ENCODE results near the gene PRSS50. TPM values are rescaled to one million over a fixed set of nuclear protein-coding genes. Genes with fewer than 3 reads are reported as not detected.

PRSS50 gene
- total and polyA plus RNA-seq, 3 donors from 2014 or later, result 0.92 to 6.2 (median 3.8) TPM

- Histone ChIP-seq H3K27ac (no peak overlapping the region), H3K9me3 (no peaks in the 10 kb centered on the region), H3K4me3 (no peak overlapping the region), H3K27me3 (no peaks in the 10 kb centered on the region), H3K4me1 (no peaks in the 10 kb centered on the region), H3K36me3 (ENCODE audit: low read depth, missing control alignments) (no peaks in the 10 kb centered on the region)
- intact Hi-C loops (cut with DNase I; ENCODE audit: low total_unique reads), result no loop called here
- 90 to 100% methylated on average over 2 to 6 of the region's 8 CpGs for WGBS, 2 donors
- TF ChIP-seq POLR2A (IDR thresholded peaks at IDR 0.05) (no peak), CTCF (IDR thresholded peaks at IDR 0.05) (no peak)
- no peak for DNase-seq
Measured at GRCh38 chr3:46667061-46667621, 50.5 kb downstream of the PRSS50 start.

- Histone ChIP-seq H3K4me1 (no peaks in the 10 kb centered on the region), H3K9me3 (no peaks in the 10 kb centered on the region), H3K27ac (no peak overlapping the region), H3K36me3 (ENCODE audit: low read depth, missing control alignments) (no peaks in the 10 kb centered on the region), H3K27me3 (no peaks in the 10 kb centered on the region), H3K4me3 (no peak overlapping the region)
- TF ChIP-seq CTCF (IDR thresholded peaks at IDR 0.05) (no peak), POLR2A (IDR thresholded peaks at IDR 0.05) (no peak)
- intact Hi-C loops (cut with DNase I; ENCODE audit: low total_unique reads), result no loop called here
- DNase-seq, result no peak
- whole genome bisulfite sequencing, 2 donors, result 71 to 78% methylated on average over 4 to 7 of the region's 7 CpGs
Measured at GRCh38 chr3:46666453-46666845, 51.2 kb downstream of the PRSS50 start.

GRCh38 chr3:46665763-46666452 is 51.8 kb downstream of the PRSS50 start:
- intact Hi-C loops (cut with DNase I; ENCODE audit: low total_unique reads), result no loop called here
- Histone ChIP-seq H3K4me3 (no peak overlapping the region), H3K36me3 (ENCODE audit: low read depth, missing control alignments) (no peaks in the 10 kb centered on the region), H3K9me3 (no peaks in the 10 kb centered on the region), H3K4me1 (no peaks in the 10 kb centered on the region), H3K27me3 (no peaks in the 10 kb centered on the region), H3K27ac (no peak overlapping the region)
- TF ChIP-seq CTCF (IDR thresholded peaks at IDR 0.05) (no peak), POLR2A (IDR thresholded peaks at IDR 0.05) (no peak)
- WGBS, 2 donors, result 73 to 83% methylated on average over 8 to 9 of the region's 9 CpGs
- DNase-seq, result no peak

- no peaks in the 10 kb centered on the region for H3K27me3 ChIP-seq
- intact Hi-C loops (cut with DNase I; ENCODE audit: low total_unique reads), result no loop called here
- H3K4me1 ChIP-seq, result no peaks in the 10 kb centered on the region
- H3K27ac ChIP-seq, result no peak overlapping the region
- H3K4me3 ChIP-seq, result no peak overlapping the region
- DNase-seq, result no peak
- WGBS, 2 donors, result 66 to 85% methylated on average over 14 to 23 of the region's 23 CpGs
- no peaks in the 10 kb centered on the region for H3K36me3 ChIP-seq (ENCODE audit: low read depth, missing control alignments)
- H3K9me3 ChIP-seq, result no peaks in the 10 kb centered on the region
- TF ChIP-seq POLR2A (IDR thresholded peaks at IDR 0.05) (no peak), CTCF (IDR thresholded peaks at IDR 0.05) (no peak)
Measured at GRCh38 chr3:46664971-46665762, 52.5 kb downstream of the PRSS50 start.
